HL-60/S4 treated with phorbol 12-myristate 13-acetate at 8.2 ng/mL for 4 days and 3 days (cell line): ENCODE measurements around the gene SFTPD.
"Not testable (repeated sequence)": the region's sequence is repeated elsewhere in the genome, so short reads cannot be mapped to it uniquely, and the experiment has no call there.

ENCODE experiments used
- in situ Hi-C: fragments of 300-500 bp; cut with MboI; formaldehyde crosslinking; loops from 2 replicates; pipeline ENCODE4 v1.15.0; 2022; ENCODE audit warnings: low sequenced_read_pairs

The SFTPD gene

GRCh38 chr10:79948976-79949722 is at the start of gene SFTPD:
SFTPD (minus strand) TSS chr10:79949105; CDS start chr10:79946659, 2,446 bp downstream.
- in situ Hi-C loops, result no loop called here

- in situ Hi-C loops, result no loop called here
Measured at GRCh38 chr10:79995979-79996634, 47.2 kb upstream of the SFTPD start.

GRCh38 chr10:79994556-79994955 is 45.7 kb upstream of the SFTPD start:
- in situ Hi-C loops, result no loop called here

DNA sequence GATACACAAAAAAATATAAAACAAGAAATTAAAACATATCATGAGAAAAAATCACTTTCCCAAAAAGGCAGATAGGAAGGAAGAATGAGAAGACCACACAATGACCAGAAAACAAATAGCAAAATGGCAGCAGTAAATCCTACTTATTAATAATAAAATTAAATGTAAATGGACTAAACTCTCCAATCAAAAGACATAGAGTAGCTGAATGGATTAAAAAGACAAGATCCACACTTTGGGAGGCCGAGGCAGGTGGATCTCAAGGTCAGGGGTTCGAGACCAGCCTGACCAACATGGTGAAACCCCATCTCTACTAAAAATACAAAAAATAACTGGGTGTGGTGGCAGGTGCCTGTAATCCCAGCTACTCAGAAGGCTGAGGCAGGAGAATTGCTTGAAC is 39.3 kb upstream of the SFTPD start:
- in situ Hi-C loops, result not testable (repeated sequence)

DNA sequence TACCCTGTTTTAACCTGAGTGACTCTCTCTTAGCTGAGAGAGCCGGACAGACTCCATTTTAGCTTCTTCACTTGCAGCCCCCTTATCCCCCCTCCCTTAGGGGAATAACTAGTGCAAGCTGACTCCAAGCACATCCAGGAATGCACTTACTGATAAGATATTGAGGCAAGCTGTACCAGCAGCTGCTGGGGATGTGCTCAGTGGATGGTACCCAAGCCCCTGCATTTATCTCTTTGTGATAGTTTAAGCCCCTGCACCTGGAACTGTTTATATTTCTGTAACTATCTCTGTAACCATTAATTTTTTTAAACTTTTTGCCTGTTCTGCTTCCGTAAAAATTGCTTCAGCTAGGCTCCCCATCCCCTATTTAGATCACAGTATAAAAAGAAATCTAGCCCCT is 37.8 kb upstream of the SFTPD start:
- in situ Hi-C loops, result not testable (repeated sequence)

GRCh38 chr10:79985481-79986072 is 36.7 kb upstream of the SFTPD start:
- in situ Hi-C loops, result no loop called here

- in situ Hi-C loops, result no loop called here
Measured at GRCh38 chr10:79984851-79985250, 35.9 kb upstream of the SFTPD start.

DNA sequence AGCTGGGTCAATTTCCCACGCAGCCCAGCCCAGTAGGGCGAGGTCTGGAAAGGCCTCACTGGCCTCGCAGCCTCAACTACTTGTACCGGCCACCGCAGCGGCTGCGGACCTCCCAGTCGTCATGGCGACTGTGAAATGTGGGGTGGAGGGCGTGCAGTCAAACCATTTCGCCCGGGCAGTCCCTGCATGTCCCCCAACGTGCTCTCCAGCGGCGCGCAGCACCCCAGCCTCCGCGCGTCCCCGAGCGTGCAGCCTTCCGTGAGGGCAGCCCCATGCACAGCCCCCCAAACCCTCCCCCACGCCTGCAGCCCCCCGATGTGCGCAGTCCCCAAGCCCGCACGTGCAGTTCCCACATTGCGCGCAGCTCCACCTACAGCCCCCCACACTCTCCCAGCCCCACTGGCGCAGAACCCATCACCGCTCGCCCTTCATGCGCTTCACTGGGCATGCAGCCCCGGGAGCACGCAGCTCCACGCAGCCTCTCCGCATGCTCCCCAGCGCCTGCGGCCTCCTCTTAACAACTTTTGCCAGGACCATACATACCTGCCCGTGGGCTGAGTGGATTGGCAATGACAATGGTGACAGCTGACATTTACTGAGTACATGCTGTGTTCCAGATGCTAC is 34.5 kb upstream of the SFTPD start:
- in situ Hi-C loops, result no loop called here

DNA sequence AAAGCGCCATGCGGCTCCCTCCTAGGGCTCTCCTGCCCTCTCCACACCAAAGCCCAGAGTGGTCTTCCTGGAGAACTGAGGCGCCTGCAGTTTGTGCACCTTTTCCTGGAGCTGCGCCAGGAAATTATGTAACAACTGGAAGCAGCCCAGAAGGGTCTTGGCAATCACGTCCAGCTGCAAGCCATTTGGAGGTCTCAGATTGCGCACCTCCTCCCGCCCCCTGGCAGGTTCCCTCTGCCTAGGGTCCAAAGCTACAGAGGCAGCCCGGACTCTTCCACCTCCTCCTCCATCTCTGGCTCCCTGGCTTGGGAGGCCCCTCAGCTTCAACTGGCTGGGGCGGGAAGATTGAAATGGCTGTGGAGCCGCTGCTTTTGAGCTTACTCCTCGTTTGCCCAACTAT is 34.0 kb upstream of the SFTPD start:
- in situ Hi-C loops, result no loop called here

GRCh38 chr10:79982362-79982800 is 33.5 kb upstream of the SFTPD start:
- in situ Hi-C loops, result no loop called here

DNA sequence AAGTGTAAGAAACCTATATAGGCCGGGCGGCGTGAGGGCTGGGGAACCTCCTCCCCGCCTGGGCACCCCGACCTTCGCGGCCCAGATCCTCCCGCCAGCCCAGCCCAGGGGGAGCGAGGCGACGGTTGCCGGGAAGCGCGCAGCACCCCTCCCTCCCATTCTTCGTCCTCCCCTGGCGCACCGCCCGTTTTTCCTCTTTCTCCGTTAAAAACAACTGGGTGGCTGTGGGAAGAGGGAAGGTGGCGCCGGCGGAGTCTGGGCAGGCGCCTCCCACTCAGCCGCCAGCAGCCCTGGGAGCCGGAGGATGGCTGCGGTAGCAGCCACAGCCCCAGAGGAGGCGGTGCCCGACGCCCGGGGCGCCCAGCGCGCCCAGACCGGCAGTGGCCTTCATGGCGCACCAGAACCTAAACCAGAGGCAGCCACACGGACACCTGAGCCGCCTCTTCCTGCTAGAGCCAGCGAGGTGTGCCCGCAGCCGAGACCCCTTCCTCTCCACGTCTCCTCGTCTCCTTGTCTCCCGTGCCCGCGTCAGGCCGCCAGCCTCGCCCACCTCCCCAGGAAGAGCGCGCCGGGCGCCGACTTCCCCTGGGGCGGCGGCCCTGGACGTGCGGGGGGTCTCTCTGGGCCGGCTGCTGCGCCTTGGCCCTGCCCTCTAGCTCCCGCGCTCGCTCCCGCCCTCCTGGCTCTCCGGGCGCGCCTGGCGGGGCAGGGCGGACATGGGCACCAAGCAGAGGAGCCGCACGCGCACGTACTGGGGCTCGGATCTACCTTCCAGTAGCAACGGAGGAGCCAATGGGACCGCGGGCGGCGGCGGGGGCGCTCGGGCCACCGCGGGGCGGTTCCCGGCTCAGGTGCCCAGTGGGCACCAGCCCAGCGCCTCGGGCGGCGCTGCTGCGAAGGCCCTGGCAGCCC is 32.8 kb upstream of the SFTPD start:
- in situ Hi-C loops, result no loop called here

DNA sequence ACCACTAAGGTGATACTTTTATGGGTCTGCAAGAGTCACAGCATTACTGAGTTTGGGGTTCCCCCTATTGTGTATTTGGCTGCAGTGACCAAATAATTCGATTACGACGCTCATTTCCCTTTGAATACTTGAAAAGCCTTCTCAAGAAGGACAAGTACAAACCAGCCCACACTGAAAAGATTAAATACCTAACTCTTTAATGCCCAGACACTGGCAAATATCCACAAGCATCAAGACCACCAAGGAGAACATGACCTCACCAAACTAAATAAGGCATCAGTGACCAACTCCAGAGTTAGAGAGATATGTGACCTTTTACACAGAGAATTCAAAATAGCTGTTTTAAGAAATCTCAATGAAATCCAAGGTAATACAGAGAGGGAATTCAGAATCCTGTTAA is 31.8 kb upstream of the SFTPD start:
- in situ Hi-C loops, result no loop called here

DNA sequence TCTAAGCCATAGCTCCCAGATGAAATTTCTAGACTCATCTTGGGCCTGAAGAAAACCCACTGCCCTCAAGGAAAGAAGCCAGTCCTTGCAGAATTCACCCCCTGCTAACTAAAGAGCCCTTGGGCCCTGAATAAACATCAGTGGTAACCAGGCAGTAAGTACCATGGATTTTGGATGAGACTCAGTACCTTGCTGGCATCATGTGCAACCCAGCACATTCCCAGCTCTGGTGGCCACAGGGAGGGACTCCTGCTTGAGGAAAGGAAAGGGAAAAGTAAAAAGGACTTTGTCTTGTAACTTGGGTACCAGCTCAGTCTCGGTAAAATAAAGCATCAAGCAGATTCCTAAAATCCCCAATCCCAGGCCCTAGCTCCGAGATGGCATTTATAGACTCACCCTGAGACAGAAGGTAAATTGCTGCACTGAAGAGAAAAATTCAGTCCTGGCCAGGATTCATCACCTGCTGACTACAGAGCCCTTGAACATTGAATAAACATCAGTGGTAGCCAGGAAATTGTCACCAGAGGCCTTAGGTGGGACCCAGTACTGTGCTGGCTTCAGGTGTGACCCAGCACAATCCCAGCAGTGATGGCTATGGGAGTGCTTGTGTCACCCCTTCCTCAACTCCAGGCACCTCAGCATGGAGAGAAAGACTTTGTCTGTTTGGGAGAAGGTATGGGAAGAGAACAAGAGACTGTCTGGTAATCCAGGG is 31.2 kb upstream of the SFTPD start:
- in situ Hi-C loops, result no loop called here

GRCh38 chr10:79979310-79979975 is 30.5 kb upstream of the SFTPD start:
- in situ Hi-C loops, result no loop called here

DNA sequence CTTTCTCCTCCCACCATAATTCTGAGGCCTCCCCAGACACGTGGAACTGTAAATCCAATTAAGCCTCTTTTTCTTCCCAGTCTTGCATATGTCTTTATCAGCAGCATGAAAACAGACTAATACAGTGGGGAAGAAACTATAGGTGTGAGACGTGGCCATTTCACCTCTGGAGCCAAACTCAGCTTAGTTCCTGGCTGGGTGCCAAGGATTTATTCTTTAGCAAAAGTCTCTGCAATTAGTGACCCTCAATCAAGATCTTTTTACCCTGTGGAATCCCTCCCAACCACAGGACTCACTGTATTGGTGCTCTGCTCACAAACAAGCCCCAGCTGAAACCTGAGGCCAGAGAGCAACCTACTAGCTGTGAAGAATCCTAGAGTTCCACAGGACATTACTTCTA is 28.1 kb upstream of the SFTPD start:
- in situ Hi-C loops, result no loop called here

- in situ Hi-C loops, result no loop called here
Measured at GRCh38 chr10:79970062-79970461, 21.2 kb upstream of the SFTPD start.

DNA sequence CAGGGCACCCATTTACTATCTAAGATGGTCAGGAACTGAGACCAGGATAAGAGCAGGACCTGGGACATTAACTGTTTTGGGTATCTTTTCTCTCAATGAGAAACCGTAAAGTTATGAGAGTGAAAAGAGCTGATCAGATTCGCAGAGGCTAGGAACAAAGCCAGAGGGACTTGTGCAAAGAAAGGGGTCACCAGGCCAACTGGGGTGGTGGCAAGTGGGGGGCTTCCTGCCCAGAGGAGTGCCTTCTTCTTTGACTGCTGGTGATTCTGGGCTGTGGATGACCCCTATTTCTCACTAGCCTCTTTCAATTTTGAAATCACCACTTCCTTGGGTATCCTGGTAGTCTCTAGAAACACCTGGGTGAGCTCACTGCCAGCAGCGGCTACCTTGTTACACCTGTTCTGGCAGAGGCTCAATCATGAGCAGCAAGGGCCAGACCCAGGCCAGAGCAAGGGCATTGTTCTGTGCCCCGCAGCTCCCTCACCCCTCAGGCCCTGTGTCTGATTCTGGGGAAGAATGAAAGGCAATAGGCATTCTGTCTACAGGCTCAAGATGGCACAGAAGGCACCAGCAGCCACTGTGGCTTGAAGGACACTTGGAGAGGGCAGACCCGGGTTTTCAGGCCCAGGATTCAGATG is 999 bp downstream of the SFTPD start:
- in situ Hi-C loops, result no loop called here

GRCh38 chr10:79947083-79947415 is 1.9 kb downstream of the SFTPD start:
- in situ Hi-C loops, result no loop called here
